ENCODE measurements around the gene NKAIN2. TPM values are rescaled to one million over a fixed set of nuclear protein-coding genes. Genes with fewer than 3 reads are reported as not detected.

The NKAIN2 gene
- total and polyA plus RNA-seq, 2 donors (not counting 3 experiments of a cell fraction or from before 2014, with no cell fraction given) = 0.03 TPM; not detected in 1

GRCh38 chr6:124567401-124567800 lies 763.7 kb downstream of the NKAIN2 start:
- Histone ChIP-seq H3K4me2 (ENCODE audit: insufficient read depth, low read length) (no peak overlapping the region), H3K9me1 (replicated peaks; ENCODE audit: control insufficient read depth, extremely low read depth, insufficient read depth, low read length) (no peaks in the 10 kb centered on the region), H4K20me1 (replicated peaks; ENCODE audit: control insufficient read depth, extremely low read depth, insufficient read depth, low read length) (no peaks in the 10 kb centered on the region), H3K36me3 (ENCODE audit: control insufficient read depth in 2 of 2, extremely low read depth in 1 of 2, insufficient read depth in 2 of 2, low read length in 2 of 2) (no peaks in the 10 kb centered on the region), H3K27ac (ENCODE audit: insufficient read depth, low read depth, low read length) (no peak overlapping the region), H2AFZ (ENCODE audit: low read depth, low read length) (no peak overlapping the region), H3K9me3 (replicated peaks; ENCODE audit: control insufficient read depth, insufficient read depth, low read length) (no peaks in the 10 kb centered on the region), H3K4me3 (replicated peaks in 1 of 3; ENCODE audit: insufficient read depth in 1 of 3, low read depth in 1 of 3, low read length in 3 of 3) (no peak overlapping the region), H3K4me1 (ENCODE audit: control insufficient read depth, extremely low read depth, insufficient read depth, low read length) (no peaks in the 10 kb centered on the region), H3K27me3 (ENCODE audit: control insufficient read depth in 2 of 2, insufficient read depth in 2 of 2, low read length in 2 of 2) (no peaks in the 10 kb centered on the region), H3K9ac (replicated peaks; ENCODE audit: extremely low read depth, insufficient read depth, low read length) (no peak overlapping the region), H3K79me2 (ENCODE audit: control insufficient read depth, insufficient read depth, low read length) (no peaks in the 10 kb centered on the region)
- no peak for FAIRE-seq
- DNase-seq (ENCODE audit: low read depth, low spot score) = no peak
- CTCF ChIA-PET = interaction anchor here (1.1 kb wide), 1 partner anchor 761 kb away, joined by 4 read pairs; no protein-coding TSS in a partner anchor
- POLR2A ChIA-PET = no interaction called here
- intact Hi-C loops (cut with micrococcal nuclease) (no loop called here), dilution Hi-C loops (cut with MboI; ENCODE audit: extremely low pct_ligation_motif_present, low sequenced_read_pairs) (no loop called here)
- TF ChIP-seq JUN (IDR thresholded peaks at IDR 0.05; ENCODE audit: borderline replicate concordance, insufficient read depth, insufficient read length, low read depth) = no peak
- no peak for TF ChIP-seq POLR2AphosphoS5 (IDR thresholded peaks at IDR 0.05; ENCODE audit: insufficient read depth, low read depth, low read length)
- no peak for TF ChIP-seq POLR2A (IDR thresholded peaks at IDR 0.05; ENCODE audit: low read depth, low read length)
- TF ChIP-seq MYC (IDR thresholded peaks at IDR 0.05; ENCODE audit: low read depth, low read length) = no peak
- TF ChIP-seq CTCF (IDR thresholded peaks at IDR 0.05; ENCODE audit: extremely low read depth in 1 of 2, insufficient read depth in 1 of 2, low read depth in 1 of 2, low read length in 2 of 2) = no peak
- TF ChIP-seq EZH2 (IDR thresholded peaks at IDR 0.05; ENCODE audit: borderline replicate concordance, low read depth, low read length, severe bottlenecking) = no peak
- TF ChIP-seq MAX (IDR thresholded peaks at IDR 0.05; ENCODE audit: insufficient read depth, insufficient read length) = no peak
- no peak for TF ChIP-seq GATA2 (IDR thresholded peaks at IDR 0.05; ENCODE audit: insufficient read depth, insufficient read length, low read depth, low read length)
- no peak for TF ChIP-seq FOS (IDR thresholded peaks at IDR 0.05; ENCODE audit: borderline replicate concordance, insufficient read depth, low read length)
- no TSS peak for BruUV-seq (replicated peaks)
